Measurements from ENCODE around the gene RBMS1. TPM values are rescaled to one million over a fixed set of nuclear protein-coding genes. Genes with fewer than 3 reads are reported as not detected.

The RBMS1 gene
- total and polyA plus RNA-seq, 2 of the 4 experiments (the other 2 are of a cell fraction), result 43.5 to 64.9 TPM

DNA sequence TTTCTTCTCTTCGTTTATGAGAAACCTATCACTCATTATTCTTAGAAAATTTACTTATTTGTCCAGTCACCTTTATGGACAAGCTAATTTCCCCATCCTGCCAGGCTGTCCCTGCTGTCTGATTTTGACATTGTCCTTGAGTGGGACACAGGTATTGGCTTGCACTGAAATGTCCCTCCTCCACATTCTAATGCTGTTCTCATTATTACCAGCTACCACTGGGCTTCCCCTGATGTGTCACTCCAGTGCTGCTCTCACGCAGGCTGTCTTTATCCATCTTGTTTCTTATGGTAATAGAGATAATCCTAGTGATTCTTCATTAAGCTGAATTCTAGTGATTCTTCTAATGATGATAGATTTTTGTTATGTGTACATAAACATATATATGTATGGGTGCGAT is 48.1 kb upstream of the RBMS1 start:
- in situ Hi-C loops (cut with MboI; ENCODE audit: low sequenced_read_pairs) (no loop called here), intact Hi-C loops (cut with micrococcal nuclease) (no loop called here), dilution Hi-C loops (cut with HindIII; ENCODE audit: low sequenced_read_pairs, unreplicated experiment) (no loop called here)
- H3K27me3 ChIP-seq (ENCODE audit: control insufficient read depth, insufficient read depth, low read length), result no peaks in the 10 kb centered on the region
- peaks cover 2% of the 10 kb centered on the region; the same call in 1 of the 2 replicates for H3K9me1 ChIP-seq (ENCODE audit: insufficient read depth, low read length)
- no peak overlapping the region for H3K4me3 ChIP-seq (ENCODE audit: insufficient read depth, low read depth, low read length)
- no peak overlapping the region for H2BK15ac ChIP-seq (ENCODE audit: low read depth, low read length)
- no peak overlapping the region for H2AK5ac ChIP-seq (ENCODE audit: low read depth, low read length)
- H2BK5ac ChIP-seq (ENCODE audit: low read depth, low read length, poor library complexity, severe bottlenecking), result no peak overlapping the region
- H3K56ac ChIP-seq (ENCODE audit: extremely low read depth, insufficient read depth, low read length), result no peak overlapping the region
- H4K8ac ChIP-seq (ENCODE audit: low read depth in 2 of 2, low read length in 2 of 2), result no peak overlapping the region
- H2BK120ac ChIP-seq (ENCODE audit: low read depth, low read length), result no peak overlapping the region
- no peak for ATAC-seq (ENCODE audit: low read depth)
- no peaks in the 10 kb centered on the region for H4K20me1 ChIP-seq (ENCODE audit: insufficient read depth, low read length)
- peaks cover 3% of the 10 kb centered on the region; the same call in 1 of the 2 replicates for H3K4me1 ChIP-seq (ENCODE audit: control insufficient read depth, insufficient read depth, low read length)
- H3K4ac ChIP-seq (ENCODE audit: low read depth, low read length), result no peak overlapping the region
- H3K9me3 ChIP-seq (ENCODE audit: control insufficient read depth, insufficient read depth, low read length), result no peaks in the 10 kb centered on the region
- BruUV-seq (replicated peaks), result no TSS peak
- no peak overlapping the region for H3K9ac ChIP-seq (ENCODE audit: low read depth, low read length)
- WGBS, 2 experiments (ENCODE audit: extremely low coverage in 2 of 2, insufficient read length in 1 of 2), result no CpG with 5 or more reads among the region's 3 CpGs
- H3K27ac ChIP-seq (ENCODE audit: insufficient read depth, low read length), result no peak overlapping the region
- no peak overlapping the region for H2AK9ac ChIP-seq (replicated peaks; ENCODE audit: low read depth, low read length, poor library complexity)
- H2AFZ ChIP-seq (replicated peaks; ENCODE audit: low read length, poor library complexity), result no peak overlapping the region
- H4K5ac ChIP-seq (ENCODE audit: low read depth, low read length), result no peak overlapping the region
- no peak overlapping the region for H2BK20ac ChIP-seq (ENCODE audit: low read depth, low read length)
- H3K4me2 ChIP-seq (ENCODE audit: low read depth, low read length), result no peak overlapping the region
- POLR2A ChIA-PET (ENCODE audit: unreplicated experiment), result no interaction called here
- no peak overlapping the region for H3K18ac ChIP-seq (ENCODE audit: low read depth, low read length)
- no peaks in the 10 kb centered on the region for H3K36me3 ChIP-seq (ENCODE audit: control insufficient read depth, insufficient read depth, low read length)
- CTCF ChIA-PET, result no interaction called here
- no peak overlapping the region for H4K91ac ChIP-seq (ENCODE audit: insufficient read depth, low read depth, low read length)
- no peak for DNase-seq
- no peak overlapping the region; the same call in 1 of the 2 replicates for H3K14ac ChIP-seq (replicated peaks; ENCODE audit: low read depth, low read length)
- no peaks in the 10 kb centered on the region for H3K79me1 ChIP-seq (ENCODE audit: low read depth in 1 of 2, low read length in 2 of 2)
- TF ChIP-seq MAFK (IDR thresholded peaks at IDR 0.05; ENCODE audit: low read depth, low read length), result no peak
- TF ChIP-seq FOS (IDR thresholded peaks at IDR 0.05; ENCODE audit: low read depth, low read length), result no peak
- no peak for TF ChIP-seq RAD21 (IDR thresholded peaks at IDR 0.05; ENCODE audit: low read length)
- no peak for TF ChIP-seq MXI1 (IDR thresholded peaks at IDR 0.05; ENCODE audit: borderline replicate concordance, low read depth, low read length)
- TF ChIP-seq NFE2L2 (IDR thresholded peaks at IDR 0.05; ENCODE audit: low read depth, low read length), result no peak
- TF ChIP-seq BHLHE40 (IDR thresholded peaks at IDR 0.05; ENCODE audit: low read depth, low read length), result no peak
- TF ChIP-seq SMC3 (IDR thresholded peaks at IDR 0.05; ENCODE audit: low read depth, low read length), result no peak
- no peak for TF ChIP-seq CEBPB (IDR thresholded peaks at IDR 0.05; ENCODE audit: low read depth, low read length)
- TF ChIP-seq, protein P1, sequence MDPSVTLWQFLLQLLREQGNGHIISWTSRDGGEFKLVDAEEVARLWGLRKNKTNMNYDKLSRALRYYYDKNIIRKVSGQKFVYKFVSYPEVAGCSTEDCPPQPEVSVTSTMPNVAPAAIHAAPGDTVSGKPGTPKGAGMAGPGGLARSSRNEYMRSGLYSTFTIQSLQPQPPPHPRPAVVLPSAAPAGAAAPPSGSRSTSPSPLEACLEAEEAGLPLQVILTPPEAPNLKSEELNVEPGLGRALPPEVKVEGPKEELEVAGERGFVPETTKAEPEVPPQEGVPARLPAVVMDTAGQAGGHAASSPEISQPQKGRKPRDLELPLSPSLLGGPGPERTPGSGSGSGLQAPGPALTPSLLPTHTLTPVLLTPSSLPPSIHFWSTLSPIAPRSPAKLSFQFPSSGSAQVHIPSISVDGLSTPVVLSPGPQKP (IDR thresholded peaks at IDR 0.05; ENCODE audit: borderline replicate concordance, low read depth, low read length), result no peak
- H3K23ac ChIP-seq (ENCODE audit: low read depth, low read length), result no peak overlapping the region

All from IMR-90 (cell line).